ENCODE measurements around the gene TMBIM4. TPM values are rescaled to one million over a fixed set of nuclear protein-coding genes. Genes with fewer than 3 reads are reported as not detected.

TMBIM4 gene
- polyA plus RNA-seq, 1 of the 3 experiments (the other 2 are of a cell fraction), result 68.5 TPM

DNA sequence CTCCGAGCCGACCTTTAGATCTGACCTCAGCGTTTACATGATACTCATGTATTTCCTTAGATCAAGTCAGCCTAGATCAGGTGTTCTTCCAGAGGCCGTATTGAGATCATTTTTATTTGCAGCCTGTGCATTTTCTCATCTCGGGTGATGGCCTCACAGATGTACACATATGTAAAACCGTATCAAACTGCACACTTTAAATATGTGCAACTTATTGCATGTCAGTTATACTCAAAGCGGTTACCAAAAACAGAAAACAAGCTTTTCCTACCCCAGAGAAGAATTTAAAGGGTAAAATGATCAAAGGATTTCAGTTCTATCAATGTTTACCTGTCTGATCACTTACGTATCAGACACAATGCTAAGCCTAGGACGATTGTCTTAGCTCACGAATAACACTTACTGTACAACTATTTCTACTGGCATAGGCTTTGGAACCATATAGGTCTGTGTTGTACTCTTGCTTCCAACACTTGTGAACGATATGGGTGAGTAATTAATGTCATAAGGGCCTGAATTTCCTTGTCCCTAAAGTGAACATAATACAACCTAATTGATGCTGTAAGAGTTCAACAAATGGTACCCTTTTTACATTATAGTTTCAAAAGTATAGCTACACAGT, 38.6 kb downstream of the TMBIM4 start:
- H3K27ac ChIP-seq (ENCODE audit: low read depth in 2 of 2, low read length in 1 of 2), result peak overlapping the region; percentile 65 to 68
- H3K4me1 ChIP-seq (ENCODE audit: control insufficient read depth in 1 of 2, insufficient read depth in 2 of 2, low read depth in 1 of 2, low read length in 1 of 2), result peaks cover 6 to 16% of the 10 kb centered on the region in 2 experiments; a peak in 3 of 4 replicates
- no peaks in the 10 kb centered on the region for H3K9me3 ChIP-seq
- peaks cover 14% of the 10 kb centered on the region for H3F3A ChIP-seq (replicated peaks; ENCODE audit: insufficient read depth)
- TF ChIP-seq TEAD4 (IDR thresholded peaks at IDR 0.05; ENCODE audit: borderline replicate concordance, insufficient read depth) (no peak), GATA2 (CRISPR knock-in tag; IDR thresholded peaks at IDR 0.05) (no peak), SIN3A (IDR thresholded peaks at IDR 0.05; ENCODE audit: borderline replicate concordance, low read depth, low read length) (0 out of 2 replicates have a peak, but pooled peaks have one; percentile 2)
- H3K4me2 ChIP-seq, result peak overlapping the region; percentile 88
- POLR2A ChIA-PET, result interaction anchor here (0.6 to 2.2 kb wide), 2 partner anchors 12 to 38 kb away, joined by 3 to 21 read pairs; partner anchors contain the start of gene TMBIM4
- CTCF ChIA-PET, result interaction anchor here (0.9 to 3.1 kb wide), 3 partner anchors 14 to 123 kb away, joined by 3 to 12 read pairs (median 6); no protein-coding TSS in a partner anchor
- H3K36me3 ChIP-seq (replicated peaks in 1 of 2; ENCODE audit: control insufficient read depth in 1 of 2, insufficient read depth in 2 of 2, low read length in 1 of 2), result peaks cover 23 to 33% of the 10 kb centered on the region in 2 experiments
- peaks cover 58% of the 10 kb centered on the region for H3K79me2 ChIP-seq (ENCODE audit: insufficient read depth)
- no peaks in the 10 kb centered on the region for H4K20me1 ChIP-seq (ENCODE audit: insufficient read depth)
- H2AFZ ChIP-seq (ENCODE audit: low read depth), result peak overlapping the region; percentile 91
- no peaks in the 10 kb centered on the region for H3K9me2 ChIP-seq
- 4% methylated on average over 11 of the region's 11 CpGs for WGBS (ENCODE audit: low lambda C conversion rate)
- peak overlapping the region; percentile 90 to 99 for H3K4me3 ChIP-seq (ENCODE audit: low read depth in 2 of 2, low read length in 1 of 2)
- H3K27me3 ChIP-seq (ENCODE audit: insufficient read depth), result no peaks in the 10 kb centered on the region
- H3K9ac ChIP-seq, result peak overlapping the region; percentile 79
- DNase-seq, result no peak

DNA sequence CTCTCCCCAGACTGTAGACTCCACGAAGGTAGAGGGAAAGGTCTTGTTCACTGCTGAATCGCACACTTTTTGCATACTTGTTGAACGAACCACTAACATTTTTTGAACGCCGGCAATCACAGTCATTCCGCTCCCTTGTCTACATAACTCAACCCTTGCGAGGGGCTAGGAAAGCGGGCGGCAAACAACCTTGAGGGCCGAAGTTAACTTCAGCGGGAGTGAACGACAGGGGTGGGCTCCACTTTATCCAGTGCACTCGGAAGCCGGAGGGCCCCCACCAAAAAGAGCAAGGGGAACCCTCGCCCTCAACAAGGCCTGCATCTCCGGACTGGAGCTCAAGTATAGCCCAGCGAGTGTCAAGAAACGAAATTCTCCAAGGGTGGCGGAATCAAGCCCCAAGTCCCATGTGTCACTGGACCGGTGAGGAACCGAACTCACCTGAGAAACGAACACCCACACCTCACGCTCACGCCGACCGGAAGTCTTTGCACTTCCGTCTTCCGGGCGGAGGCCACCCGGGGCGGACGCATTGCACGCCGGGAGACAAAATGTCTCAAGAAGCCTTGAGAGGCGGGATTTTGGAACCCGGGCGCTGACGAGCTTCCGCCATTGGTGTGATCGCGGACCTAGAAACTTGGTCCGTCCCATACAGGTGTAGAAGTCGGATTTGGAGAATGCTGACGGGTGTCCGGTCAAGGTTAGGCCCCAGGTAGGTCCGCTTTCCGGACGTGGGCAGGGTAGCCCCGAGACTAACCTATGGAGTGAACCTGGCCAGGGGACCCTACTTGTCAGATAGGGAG, 39.3 kb downstream of the TMBIM4 start, which contains the start of gene LLPH:
TSS of gene LLPH (minus strand) at position 484 of the 800 bp plus-strand sequence. CDS start 1,644 bp downstream, outside the sequence.
- peak within 1 kb of the TSS; percentile 65 to 68 for H3K27ac ChIP-seq (ENCODE audit: low read depth in 2 of 2, low read length in 1 of 2)
- H3K4me2 ChIP-seq, result peak within 1 kb of the TSS; percentile 88
- ChIA-PET POLR2A (interaction anchor here (0.6 to 2.2 kb wide), 2 partner anchors 11 to 39 kb away, joined by 3 to 21 read pairs; partner anchors contain the start of gene TMBIM4), CTCF (interaction anchor here (0.9 to 3.1 kb wide), 3 partner anchors 15 to 124 kb away, joined by 3 to 12 read pairs (median 6); no protein-coding TSS in a partner anchor)
- H3K9me2 ChIP-seq, result no peaks in the 10 kb centered on the region
- peaks cover 6 to 16% of the 10 kb centered on the region in 2 experiments; a peak in 3 of 4 replicates for H3K4me1 ChIP-seq (ENCODE audit: control insufficient read depth in 1 of 2, insufficient read depth in 2 of 2, low read depth in 1 of 2, low read length in 1 of 2)
- H3K9ac ChIP-seq, result peak within 1 kb of the TSS; percentile 79
- H3K9me3 ChIP-seq, result no peaks in the 10 kb centered on the region
- peaks cover 14% of the 10 kb centered on the region for H3F3A ChIP-seq (replicated peaks; ENCODE audit: insufficient read depth)
- no peaks in the 10 kb centered on the region for H4K20me1 ChIP-seq (ENCODE audit: insufficient read depth)
- H3K36me3 ChIP-seq (replicated peaks in 1 of 2; ENCODE audit: control insufficient read depth in 1 of 2, insufficient read depth in 2 of 2, low read length in 1 of 2), result peaks cover 24 to 31% of the 10 kb centered on the region in 2 experiments
- peak; percentile 90 for DNase-seq
- H3K27me3 ChIP-seq (ENCODE audit: insufficient read depth), result no peaks in the 10 kb centered on the region
- peak within 1 kb of the TSS; percentile 91 for H2AFZ ChIP-seq (ENCODE audit: low read depth)
- peaks cover 63% of the 10 kb centered on the region for H3K79me2 ChIP-seq (ENCODE audit: insufficient read depth)
- H3K4me3 ChIP-seq (ENCODE audit: low read depth in 2 of 2, low read length in 1 of 2), result peak within 1 kb of the TSS; percentile 90 to 99
- 3% methylated on average over 25 of the region's 49 CpGs for WGBS (ENCODE audit: low lambda C conversion rate)
- no peak for TF ChIP-seq RCOR1 (IDR thresholded peaks at IDR 0.05; ENCODE audit: low read length)
- no peak for TF ChIP-seq RFX5 (IDR thresholded peaks at IDR 0.05; ENCODE audit: low read length)
- TF ChIP-seq SIN3A (IDR thresholded peaks at IDR 0.05; ENCODE audit: borderline replicate concordance, low read depth, low read length), result peak; percentile 72; the same call in 1 of the 2 replicates
- TF ChIP-seq MXI1 (IDR thresholded peaks at IDR 0.05; ENCODE audit: low read depth, low read length), result peak; percentile 95
- TF ChIP-seq TAF1 (IDR thresholded peaks at IDR 0.05; ENCODE audit: borderline replicate concordance, low read depth, low read length), result peak; percentile 93
- TF ChIP-seq, protein P1, sequence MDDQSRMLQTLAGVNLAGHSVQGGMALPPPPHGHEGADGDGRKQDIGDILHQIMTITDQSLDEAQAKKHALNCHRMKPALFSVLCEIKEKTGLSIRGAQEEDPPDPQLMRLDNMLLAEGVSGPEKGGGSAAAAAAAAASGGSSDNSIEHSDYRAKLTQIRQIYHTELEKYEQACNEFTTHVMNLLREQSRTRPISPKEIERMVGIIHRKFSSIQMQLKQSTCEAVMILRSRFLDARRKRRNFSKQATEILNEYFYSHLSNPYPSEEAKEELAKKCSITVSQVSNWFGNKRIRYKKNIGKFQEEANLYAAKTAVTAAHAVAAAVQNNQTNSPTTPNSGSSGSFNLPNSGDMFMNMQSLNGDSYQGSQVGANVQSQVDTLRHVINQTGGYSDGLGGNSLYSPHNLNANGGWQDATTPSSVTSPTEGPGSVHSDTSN (IDR thresholded peaks at IDR 0.05), result no peak
- TF ChIP-seq, protein P2, sequence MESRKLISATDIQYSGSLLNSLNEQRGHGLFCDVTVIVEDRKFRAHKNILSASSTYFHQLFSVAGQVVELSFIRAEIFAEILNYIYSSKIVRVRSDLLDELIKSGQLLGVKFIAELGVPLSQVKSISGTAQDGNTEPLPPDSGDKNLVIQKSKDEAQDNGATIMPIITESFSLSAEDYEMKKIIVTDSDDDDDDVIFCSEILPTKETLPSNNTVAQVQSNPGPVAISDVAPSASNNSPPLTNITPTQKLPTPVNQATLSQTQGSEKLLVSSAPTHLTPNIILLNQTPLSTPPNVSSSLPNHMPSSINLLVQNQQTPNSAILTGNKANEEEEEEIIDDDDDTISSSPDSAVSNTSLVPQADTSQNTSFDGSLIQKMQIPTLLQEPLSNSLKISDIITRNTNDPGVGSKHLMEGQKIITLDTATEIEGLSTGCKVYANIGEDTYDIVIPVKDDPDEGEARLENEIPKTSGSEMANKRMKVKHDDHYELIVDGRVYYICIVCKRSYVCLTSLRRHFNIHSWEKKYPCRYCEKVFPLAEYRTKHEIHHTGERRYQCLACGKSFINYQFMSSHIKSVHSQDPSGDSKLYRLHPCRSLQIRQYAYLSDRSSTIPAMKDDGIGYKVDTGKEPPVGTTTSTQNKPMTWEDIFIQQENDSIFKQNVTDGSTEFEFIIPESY (IDR thresholded peaks at IDR 0.05; ENCODE audit: borderline replicate concordance, low read depth), result no peak
- TF ChIP-seq GABPA (IDR thresholded peaks at IDR 0.05; ENCODE audit: low read depth), result peak; percentile 97
- no peak for TF ChIP-seq EP300 (IDR thresholded peaks at IDR 0.05; ENCODE audit: borderline replicate concordance in 1 of 2, low read depth in 1 of 2, low read length in 1 of 2)
- no peak for TF ChIP-seq NRF1 (IDR thresholded peaks at IDR 0.05; ENCODE audit: low read depth, low read length)
- TF ChIP-seq SMC3 (IDR thresholded peaks at IDR 0.05; ENCODE audit: low read depth, low read length), result no peak
- no peak for TF ChIP-seq FOXM1 (IDR thresholded peaks at IDR 0.05; ENCODE audit: low read depth)
- TF ChIP-seq, protein P3, sequence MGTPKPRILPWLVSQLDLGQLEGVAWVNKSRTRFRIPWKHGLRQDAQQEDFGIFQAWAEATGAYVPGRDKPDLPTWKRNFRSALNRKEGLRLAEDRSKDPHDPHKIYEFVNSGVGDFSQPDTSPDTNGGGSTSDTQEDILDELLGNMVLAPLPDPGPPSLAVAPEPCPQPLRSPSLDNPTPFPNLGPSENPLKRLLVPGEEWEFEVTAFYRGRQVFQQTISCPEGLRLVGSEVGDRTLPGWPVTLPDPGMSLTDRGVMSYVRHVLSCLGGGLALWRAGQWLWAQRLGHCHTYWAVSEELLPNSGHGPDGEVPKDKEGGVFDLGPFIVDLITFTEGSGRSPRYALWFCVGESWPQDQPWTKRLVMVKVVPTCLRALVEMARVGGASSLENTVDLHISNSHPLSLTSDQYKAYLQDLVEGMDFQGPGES (IDR thresholded peaks at IDR 0.05; ENCODE audit: low read depth, low read length), result no peak
- TF ChIP-seq MEF2A (IDR thresholded peaks at IDR 0.05; ENCODE audit: borderline replicate concordance, low read depth), result no peak
- no peak for TF ChIP-seq NFIC (IDR thresholded peaks at IDR 0.05; ENCODE audit: borderline replicate concordance)
- TF ChIP-seq, protein P4, sequence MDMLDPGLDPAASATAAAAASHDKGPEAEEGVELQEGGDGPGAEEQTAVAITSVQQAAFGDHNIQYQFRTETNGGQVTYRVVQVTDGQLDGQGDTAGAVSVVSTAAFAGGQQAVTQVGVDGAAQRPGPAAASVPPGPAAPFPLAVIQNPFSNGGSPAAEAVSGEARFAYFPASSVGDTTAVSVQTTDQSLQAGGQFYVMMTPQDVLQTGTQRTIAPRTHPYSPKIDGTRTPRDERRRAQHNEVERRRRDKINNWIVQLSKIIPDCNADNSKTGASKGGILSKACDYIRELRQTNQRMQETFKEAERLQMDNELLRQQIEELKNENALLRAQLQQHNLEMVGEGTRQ (IDR thresholded peaks at IDR 0.05; ENCODE audit: borderline replicate concordance, low read depth, low read length), result no peak
